ENCODE results near the gene SH3RF3.

DNA sequence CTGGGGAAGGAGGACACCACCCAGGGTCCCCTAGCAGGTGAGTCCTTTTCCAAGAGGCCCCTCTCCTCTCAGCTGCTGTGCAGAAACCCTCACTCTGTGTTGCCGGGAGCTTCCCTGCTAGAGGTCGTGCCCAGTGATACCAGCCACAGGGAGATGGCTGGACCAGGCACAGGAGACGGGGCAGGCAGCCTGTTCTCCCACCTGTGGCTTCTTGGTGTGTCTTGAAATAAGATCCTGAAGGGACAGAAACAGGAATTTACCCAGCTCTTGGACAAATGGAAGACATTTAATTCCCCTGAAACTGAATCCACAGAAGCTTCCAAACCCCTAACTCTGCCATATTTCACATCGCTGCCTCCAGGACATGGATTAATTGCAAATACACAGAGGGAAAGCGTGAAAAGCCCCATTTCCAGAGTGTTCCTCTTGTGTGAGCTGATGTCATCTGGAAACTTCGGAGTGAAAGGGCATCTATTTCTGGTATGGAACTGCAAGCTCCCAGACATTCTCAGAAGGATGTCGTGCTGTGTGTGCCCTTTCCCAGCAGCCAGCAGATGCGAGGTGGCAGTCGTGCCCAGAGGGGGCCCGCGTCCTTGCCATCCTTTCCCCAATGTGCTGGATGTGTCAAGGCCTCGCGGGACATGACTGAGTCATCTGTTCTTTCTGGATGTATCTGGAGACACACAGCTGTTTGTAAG, 307.0 kb downstream of the SH3RF3 start:
- TF ChIP-seq, protein P1, sequence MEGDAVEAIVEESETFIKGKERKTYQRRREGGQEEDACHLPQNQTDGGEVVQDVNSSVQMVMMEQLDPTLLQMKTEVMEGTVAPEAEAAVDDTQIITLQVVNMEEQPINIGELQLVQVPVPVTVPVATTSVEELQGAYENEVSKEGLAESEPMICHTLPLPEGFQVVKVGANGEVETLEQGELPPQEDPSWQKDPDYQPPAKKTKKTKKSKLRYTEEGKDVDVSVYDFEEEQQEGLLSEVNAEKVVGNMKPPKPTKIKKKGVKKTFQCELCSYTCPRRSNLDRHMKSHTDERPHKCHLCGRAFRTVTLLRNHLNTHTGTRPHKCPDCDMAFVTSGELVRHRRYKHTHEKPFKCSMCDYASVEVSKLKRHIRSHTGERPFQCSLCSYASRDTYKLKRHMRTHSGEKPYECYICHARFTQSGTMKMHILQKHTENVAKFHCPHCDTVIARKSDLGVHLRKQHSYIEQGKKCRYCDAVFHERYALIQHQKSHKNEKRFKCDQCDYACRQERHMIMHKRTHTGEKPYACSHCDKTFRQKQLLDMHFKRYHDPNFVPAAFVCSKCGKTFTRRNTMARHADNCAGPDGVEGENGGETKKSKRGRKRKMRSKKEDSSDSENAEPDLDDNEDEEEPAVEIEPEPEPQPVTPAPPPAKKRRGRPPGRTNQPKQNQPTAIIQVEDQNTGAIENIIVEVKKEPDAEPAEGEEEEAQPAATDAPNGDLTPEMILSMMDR (conservative IDR thresholded peaks at IDR 0.05 in 1 of 2, IDR thresholded peaks at IDR 0.05 in 1 of 2; ENCODE audit: low read depth in 1 of 2, low read length in 2 of 2), result no peak
- no peak for TF ChIP-seq EZH2 (IDR thresholded peaks at IDR 0.05; ENCODE audit: low read length, missing control alignments)

Measured in fibroblast of lung (primary cell).